ENCODE data around the gene MIPEP. TPM values are rescaled to one million over a fixed set of nuclear protein-coding genes. Genes with fewer than 3 reads are reported as not detected.

MIPEP gene
- total and polyA plus RNA-seq, 9 of the 15 experiments (the other 6 are each of a cell fraction or from before 2014, with no cell fraction given) = 1.7 to 19.3 (median 13.1) TPM

- no TSS peak for BruUV-seq (replicated peaks)
- no peak overlapping the region for H3K27ac ChIP-seq (ENCODE audit: extremely low read depth, low read depth, low read length)
- H3K36me3 ChIP-seq (ENCODE audit: control insufficient read depth, insufficient read depth, low read length) = no peaks in the 10 kb centered on the region
- intact Hi-C loops (cut with micrococcal nuclease) (no loop called here), in situ Hi-C loops (cut with MboI) (no loop called here)
- no peaks in the 10 kb centered on the region for H4K20me1 ChIP-seq (replicated peaks; ENCODE audit: control insufficient read depth, insufficient read depth, low read length)
- POLR2A ChIA-PET = no interaction called here
- H3K4me2 ChIP-seq (ENCODE audit: insufficient read depth, low read length) = no peak overlapping the region
- H3K4me1 ChIP-seq (replicated peaks in 1 of 2; ENCODE audit: control insufficient read depth in 2 of 2, insufficient read depth in 2 of 2, low read length in 2 of 2) = no peaks in the 10 kb centered on the region
- 3% methylated on average over 4 of the region's 4 CpGs for WGBS (ENCODE audit: insufficient coverage, low coverage, missing lambda C conversion rate)
- CTCF ChIA-PET (ENCODE audit: low intra/inter-chr PET ratio) = no interaction called here
- no peaks in the 10 kb centered on the region for H3K9me3 ChIP-seq (replicated peaks; ENCODE audit: control insufficient read depth, insufficient read depth, low read depth, low read length)
- H3K79me2 ChIP-seq (ENCODE audit: control insufficient read depth, insufficient read depth, low read length) = no peaks in the 10 kb centered on the region
- no peak overlapping the region for H3K4me3 ChIP-seq
- TF ChIP-seq, protein P1, sequence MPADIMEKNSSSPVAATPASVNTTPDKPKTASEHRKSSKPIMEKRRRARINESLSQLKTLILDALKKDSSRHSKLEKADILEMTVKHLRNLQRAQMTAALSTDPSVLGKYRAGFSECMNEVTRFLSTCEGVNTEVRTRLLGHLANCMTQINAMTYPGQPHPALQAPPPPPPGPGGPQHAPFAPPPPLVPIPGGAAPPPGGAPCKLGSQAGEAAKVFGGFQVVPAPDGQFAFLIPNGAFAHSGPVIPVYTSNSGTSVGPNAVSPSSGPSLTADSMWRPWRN (IDR thresholded peaks at IDR 0.05; ENCODE audit: low read depth) = no peak
- TF ChIP-seq, protein P2, sequence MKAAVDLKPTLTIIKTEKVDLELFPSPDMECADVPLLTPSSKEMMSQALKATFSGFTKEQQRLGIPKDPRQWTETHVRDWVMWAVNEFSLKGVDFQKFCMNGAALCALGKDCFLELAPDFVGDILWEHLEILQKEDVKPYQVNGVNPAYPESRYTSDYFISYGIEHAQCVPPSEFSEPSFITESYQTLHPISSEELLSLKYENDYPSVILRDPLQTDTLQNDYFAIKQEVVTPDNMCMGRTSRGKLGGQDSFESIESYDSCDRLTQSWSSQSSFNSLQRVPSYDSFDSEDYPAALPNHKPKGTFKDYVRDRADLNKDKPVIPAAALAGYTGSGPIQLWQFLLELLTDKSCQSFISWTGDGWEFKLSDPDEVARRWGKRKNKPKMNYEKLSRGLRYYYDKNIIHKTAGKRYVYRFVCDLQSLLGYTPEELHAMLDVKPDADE (conservative IDR thresholded peaks at IDR 0.05; ENCODE audit: control insufficient read depth, low read depth, low read length) = no peak
- no peak for TF ChIP-seq EHMT2 (IDR thresholded peaks at IDR 0.05)
- no peak for ATAC-seq
- no peak overlapping the region for H3K9ac ChIP-seq (ENCODE audit: insufficient read depth in 1 of 2, low read depth in 2 of 2, low read length in 2 of 2)
- H2AFZ ChIP-seq (ENCODE audit: low read depth, low read length) = no peak overlapping the region
- H3K27me3 ChIP-seq (ENCODE audit: control insufficient read depth in 2 of 2, insufficient read depth in 2 of 2, low read length in 2 of 2) = no peaks in the 10 kb centered on the region
- H3K9me1 ChIP-seq (ENCODE audit: control insufficient read depth, insufficient read depth, low read length) = no peaks in the 10 kb centered on the region
- DNase-seq (ENCODE audit: extremely low read depth in 1 of 4, low spot score in 3 of 4) = no peak
- no peak for FAIRE-seq
Observed at GRCh38 chr13:23683084-23683483, 206.1 kb downstream of the MIPEP start.

Data from K562 (cell line).